Measurements from ENCODE around the gene DAGLA. TPM values are rescaled to one million over a fixed set of nuclear protein-coding genes. Genes with fewer than 3 reads are reported as not detected.
A peak's percentile ranks its signal among the peaks of the same experiment; 100 is the strongest.

Gene DAGLA
- total and polyA plus RNA-seq, 2 of the 13 experiments (the other 11 are each of a cell fraction or from before 2014, with no cell fraction given): 2.6 to 3.9 TPM

- in situ Hi-C loops (cut with HindIII; ENCODE audit: extremely low pct_ligation_motif_present, low pct_unique_long_range_greater_than_20kb): loop anchor here (5.0 kb wide), 1 partner anchor 36 kb away; no protein-coding TSS in a partner anchor
- H3K9me3 ChIP-seq (ENCODE audit: low read length): no peaks in the 10 kb centered on the region
- ATAC-seq: no peak
- FAIRE-seq: no peak
- no peak overlapping the region for H3K27ac ChIP-seq (ENCODE audit: extremely low read length, insufficient read depth, low read length)
- DNase-seq (ENCODE audit: low spot score): no peak
- ChIA-PET POLR2A (interaction anchor here (6.2 kb wide), 1 partner anchor 46 kb away, joined by 43 read pairs; the partner anchor contains the start of genes FEN1 and TMEM258), CTCF (ENCODE audit: low intra/inter-chr PET ratio, low total read pairs) (interaction anchor here (2.7 kb wide), 1 partner anchor 31 kb away, joined by 38 read pairs; no protein-coding TSS in a partner anchor)
- no peaks in the 10 kb centered on the region for H4K20me1 ChIP-seq (ENCODE audit: insufficient read depth, low read length)
- no peak overlapping the region for H2AFZ ChIP-seq (ENCODE audit: low read length)
- intact Hi-C loops (cut with micrococcal nuclease; ENCODE audit: unreplicated experiment): no loop called here
- no TSS peak for BruUV-seq (replicated peaks)
- peaks cover 4 to 7% of the 10 kb centered on the region in 2 experiments; a peak in 2 of 5 replicates for H3K36me3 ChIP-seq (replicated peaks in 1 of 2; ENCODE audit: control insufficient read depth in 1 of 2, insufficient read depth in 2 of 2, low read length in 2 of 2)
- H3K4me1 ChIP-seq (ENCODE audit: insufficient read depth, low read length): peaks cover 41% of the 10 kb centered on the region
- no peaks in the 10 kb centered on the region for H3K27me3 ChIP-seq (ENCODE audit: control insufficient read depth in 1 of 2, insufficient read depth in 2 of 2, low read length in 2 of 2)
- H3K79me2 ChIP-seq (ENCODE audit: insufficient read depth, low read length): no peaks in the 10 kb centered on the region
- no peak overlapping the region for H3K4me3 ChIP-seq (replicated peaks in 1 of 3; ENCODE audit: insufficient read depth in 1 of 3, low read depth in 2 of 3, low read length in 3 of 3)
- 60% methylated on average over 7 of the region's 15 CpGs for WGBS (ENCODE audit: low lambda C conversion rate)
- H3K9ac ChIP-seq (ENCODE audit: insufficient read depth, low read depth, low read length): no peak overlapping the region
- no peak overlapping the region for H3K4me2 ChIP-seq (ENCODE audit: low read depth, low read length)
- TF ChIP-seq FOXA1 (IDR thresholded peaks at IDR 0.05) (no peak), FOXA1 (CRISPR knock-in tag; IDR thresholded peaks at IDR 0.05) (no peak), ZBTB33 (CRISPR knock-in tag; IDR thresholded peaks at IDR 0.05) (peak; percentile 86), ZNF225 (CRISPR knock-in tag; IDR thresholded peaks at IDR 0.05) (no peak), AGO2 (optimal IDR thresholded peaks at IDR 0.05; ENCODE audit: low read depth, low read length) (peak; percentile 65), GPN1 (CRISPR knock-in tag; IDR thresholded peaks at IDR 0.05; ENCODE audit: borderline replicate concordance) (no peak), ZC3H13 (CRISPR knock-in tag; IDR thresholded peaks at IDR 0.05) (peak; percentile 41), ZNF784 (CRISPR knock-in tag; IDR thresholded peaks at IDR 0.05; ENCODE audit: borderline replicate concordance) (no peak)
- TF ChIP-seq, protein P1, sequence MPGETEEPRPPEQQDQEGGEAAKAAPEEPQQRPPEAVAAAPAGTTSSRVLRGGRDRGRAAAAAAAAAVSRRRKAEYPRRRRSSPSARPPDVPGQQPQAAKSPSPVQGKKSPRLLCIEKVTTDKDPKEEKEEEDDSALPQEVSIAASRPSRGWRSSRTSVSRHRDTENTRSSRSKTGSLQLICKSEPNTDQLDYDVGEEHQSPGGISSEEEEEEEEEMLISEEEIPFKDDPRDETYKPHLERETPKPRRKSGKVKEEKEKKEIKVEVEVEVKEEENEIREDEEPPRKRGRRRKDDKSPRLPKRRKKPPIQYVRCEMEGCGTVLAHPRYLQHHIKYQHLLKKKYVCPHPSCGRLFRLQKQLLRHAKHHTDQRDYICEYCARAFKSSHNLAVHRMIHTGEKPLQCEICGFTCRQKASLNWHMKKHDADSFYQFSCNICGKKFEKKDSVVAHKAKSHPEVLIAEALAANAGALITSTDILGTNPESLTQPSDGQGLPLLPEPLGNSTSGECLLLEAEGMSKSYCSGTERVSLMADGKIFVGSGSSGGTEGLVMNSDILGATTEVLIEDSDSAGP (CRISPR knock-in tag; IDR thresholded peaks at IDR 0.05; ENCODE audit: borderline replicate concordance): peak; percentile 13; the same call in 1 of the 2 replicates
- TF ChIP-seq, protein P2, sequence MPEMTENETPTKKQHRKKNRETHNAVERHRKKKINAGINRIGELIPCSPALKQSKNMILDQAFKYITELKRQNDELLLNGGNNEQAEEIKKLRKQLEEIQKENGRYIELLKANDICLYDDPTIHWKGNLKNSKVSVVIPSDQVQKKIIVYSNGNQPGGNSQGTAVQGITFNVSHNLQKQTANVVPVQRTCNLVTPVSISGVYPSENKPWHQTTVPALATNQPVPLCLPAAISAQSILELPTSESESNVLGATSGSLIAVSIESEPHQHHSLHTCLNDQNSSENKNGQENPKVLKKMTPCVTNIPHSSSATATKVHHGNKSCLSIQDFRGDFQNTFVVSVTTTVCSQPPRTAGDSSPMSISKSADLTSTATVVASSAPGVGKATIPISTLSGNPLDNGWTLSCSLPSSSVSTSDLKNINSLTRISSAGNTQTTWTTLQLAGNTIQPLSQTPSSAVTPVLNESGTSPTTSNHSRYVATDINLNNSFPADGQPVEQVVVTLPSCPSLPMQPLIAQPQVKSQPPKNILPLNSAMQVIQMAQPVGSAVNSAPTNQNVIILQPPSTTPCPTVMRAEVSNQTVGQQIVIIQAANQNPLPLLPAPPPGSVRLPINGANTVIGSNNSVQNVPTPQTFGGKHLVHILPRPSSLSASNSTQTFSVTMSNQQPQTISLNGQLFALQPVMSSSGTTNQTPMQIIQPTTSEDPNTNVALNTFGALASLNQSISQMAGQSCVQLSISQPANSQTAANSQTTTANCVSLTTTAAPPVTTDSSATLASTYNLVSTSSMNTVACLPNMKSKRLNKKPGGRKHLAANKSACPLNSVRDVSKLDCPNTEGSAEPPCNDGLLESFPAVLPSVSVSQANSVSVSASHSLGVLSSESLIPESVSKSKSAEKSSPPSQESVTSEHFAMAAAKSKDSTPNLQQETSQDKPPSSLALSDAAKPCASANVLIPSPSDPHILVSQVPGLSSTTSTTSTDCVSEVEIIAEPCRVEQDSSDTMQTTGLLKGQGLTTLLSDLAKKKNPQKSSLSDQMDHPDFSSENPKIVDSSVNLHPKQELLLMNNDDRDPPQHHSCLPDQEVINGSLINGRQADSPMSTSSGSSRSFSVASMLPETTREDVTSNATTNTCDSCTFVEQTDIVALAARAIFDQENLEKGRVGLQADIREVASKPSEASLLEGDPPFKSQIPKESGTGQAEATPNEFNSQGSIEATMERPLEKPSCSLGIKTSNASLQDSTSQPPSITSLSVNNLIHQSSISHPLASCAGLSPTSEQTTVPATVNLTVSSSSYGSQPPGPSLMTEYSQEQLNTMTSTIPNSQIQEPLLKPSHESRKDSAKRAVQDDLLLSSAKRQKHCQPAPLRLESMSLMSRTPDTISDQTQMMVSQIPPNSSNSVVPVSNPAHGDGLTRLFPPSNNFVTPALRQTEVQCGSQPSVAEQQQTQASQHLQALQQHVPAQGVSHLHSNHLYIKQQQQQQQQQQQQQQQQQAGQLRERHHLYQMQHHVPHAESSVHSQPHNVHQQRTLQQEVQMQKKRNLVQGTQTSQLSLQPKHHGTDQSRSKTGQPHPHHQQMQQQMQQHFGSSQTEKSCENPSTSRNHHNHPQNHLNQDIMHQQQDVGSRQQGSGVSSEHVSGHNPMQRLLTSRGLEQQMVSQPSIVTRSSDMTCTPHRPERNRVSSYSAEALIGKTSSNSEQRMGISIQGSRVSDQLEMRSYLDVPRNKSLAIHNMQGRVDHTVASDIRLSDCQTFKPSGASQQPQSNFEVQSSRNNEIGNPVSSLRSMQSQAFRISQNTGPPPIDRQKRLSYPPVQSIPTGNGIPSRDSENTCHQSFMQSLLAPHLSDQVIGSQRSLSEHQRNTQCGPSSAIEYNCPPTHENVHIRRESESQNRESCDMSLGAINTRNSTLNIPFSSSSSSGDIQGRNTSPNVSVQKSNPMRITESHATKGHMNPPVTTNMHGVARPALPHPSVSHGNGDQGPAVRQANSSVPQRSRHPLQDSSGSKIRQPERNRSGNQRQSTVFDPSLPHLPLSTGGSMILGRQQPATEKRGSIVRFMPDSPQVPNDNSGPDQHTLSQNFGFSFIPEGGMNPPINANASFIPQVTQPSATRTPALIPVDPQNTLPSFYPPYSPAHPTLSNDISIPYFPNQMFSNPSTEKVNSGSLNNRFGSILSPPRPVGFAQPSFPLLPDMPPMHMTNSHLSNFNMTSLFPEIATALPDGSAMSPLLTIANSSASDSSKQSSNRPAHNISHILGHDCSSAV (CRISPR knock-in tag; IDR thresholded peaks at IDR 0.05; ENCODE audit: borderline replicate concordance): no peak
Observed at GRCh38 chr11:61745781-61746441, 65.7 kb downstream of the DAGLA start.
